ENCODE results near the gene UNK. TPM values are rescaled to one million over a fixed set of nuclear protein-coding genes. Genes with fewer than 3 reads are reported as not detected.
A peak's percentile ranks its signal among the peaks of the same experiment; 100 is the strongest.

UNK gene
- total and polyA plus RNA-seq, 9 donors = 12.7 to 58.1 (median 39.9) TPM

DNA sequence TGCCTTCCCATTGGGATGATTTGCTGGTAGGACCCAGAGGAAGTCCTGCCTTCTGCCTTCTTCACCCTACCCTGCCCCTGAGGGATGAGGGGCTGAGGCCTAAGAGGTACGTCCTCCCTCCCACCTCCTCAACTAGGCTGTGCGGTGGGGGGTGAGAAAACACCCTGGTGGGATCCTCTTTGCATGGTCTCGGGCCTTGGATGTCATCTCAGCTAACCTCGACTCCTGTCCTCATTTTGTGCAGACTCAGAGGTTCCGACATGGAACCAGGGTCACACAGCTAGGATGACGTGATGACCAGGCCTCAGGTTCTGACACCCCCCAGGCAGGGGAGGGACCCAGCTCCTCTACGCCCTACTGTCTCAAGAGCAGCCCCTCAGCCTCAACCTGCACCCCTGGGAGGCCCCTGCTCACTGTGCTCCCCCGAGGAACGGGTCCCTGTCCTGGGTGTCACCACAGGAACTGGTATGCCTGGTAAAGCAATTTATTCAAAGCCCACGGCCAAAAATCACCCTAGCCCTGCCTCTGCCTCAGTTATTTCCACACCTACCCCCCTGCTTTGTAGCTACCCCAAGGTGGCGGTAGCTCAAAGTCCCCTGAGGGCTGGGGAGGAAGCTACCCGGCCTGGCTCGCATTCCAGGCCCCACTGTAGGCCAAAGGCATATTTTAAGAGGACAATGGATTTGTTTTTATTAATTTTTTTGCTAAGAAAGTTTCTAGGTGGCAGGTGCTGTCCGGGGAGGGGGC lies 42.1 kb downstream of the UNK start:
- Histone ChIP-seq H3K4me1 (ENCODE audit: insufficient read depth) (peaks cover 3% of the 10 kb centered on the region), H3K27me3 (no peaks in the 10 kb centered on the region), H3K4me3 (no peak overlapping the region), H3K9me3 (no peaks in the 10 kb centered on the region), H3K27ac (peak overlapping the region in 1 of 2 donors; percentile 57), H3K36me3 (no peaks in the 10 kb centered on the region)
- DNase-seq = no peak
- WGBS, 3 donors = 81 to 82% (median 82%) methylated on average over 14 of the region's 14 CpGs
- intact Hi-C loops (cut with DNase I) = no loop called here
- TF ChIP-seq EP300 (IDR thresholded peaks at IDR 0.05) (no peak), POLR2A (IDR thresholded peaks at IDR 0.05) (no peak)
- TF ChIP-seq, protein P1, sequence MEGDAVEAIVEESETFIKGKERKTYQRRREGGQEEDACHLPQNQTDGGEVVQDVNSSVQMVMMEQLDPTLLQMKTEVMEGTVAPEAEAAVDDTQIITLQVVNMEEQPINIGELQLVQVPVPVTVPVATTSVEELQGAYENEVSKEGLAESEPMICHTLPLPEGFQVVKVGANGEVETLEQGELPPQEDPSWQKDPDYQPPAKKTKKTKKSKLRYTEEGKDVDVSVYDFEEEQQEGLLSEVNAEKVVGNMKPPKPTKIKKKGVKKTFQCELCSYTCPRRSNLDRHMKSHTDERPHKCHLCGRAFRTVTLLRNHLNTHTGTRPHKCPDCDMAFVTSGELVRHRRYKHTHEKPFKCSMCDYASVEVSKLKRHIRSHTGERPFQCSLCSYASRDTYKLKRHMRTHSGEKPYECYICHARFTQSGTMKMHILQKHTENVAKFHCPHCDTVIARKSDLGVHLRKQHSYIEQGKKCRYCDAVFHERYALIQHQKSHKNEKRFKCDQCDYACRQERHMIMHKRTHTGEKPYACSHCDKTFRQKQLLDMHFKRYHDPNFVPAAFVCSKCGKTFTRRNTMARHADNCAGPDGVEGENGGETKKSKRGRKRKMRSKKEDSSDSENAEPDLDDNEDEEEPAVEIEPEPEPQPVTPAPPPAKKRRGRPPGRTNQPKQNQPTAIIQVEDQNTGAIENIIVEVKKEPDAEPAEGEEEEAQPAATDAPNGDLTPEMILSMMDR (IDR thresholded peaks at IDR 0.05) = no peak

GRCh38 chr17:75827308-75828075 lies 42.9 kb downstream of the UNK start:
- intact Hi-C loops (cut with DNase I) = no loop called here
- WGBS, 3 donors = 24 to 48% (median 32%) methylated on average over 5 to 21 of the region's 21 CpGs

DNA sequence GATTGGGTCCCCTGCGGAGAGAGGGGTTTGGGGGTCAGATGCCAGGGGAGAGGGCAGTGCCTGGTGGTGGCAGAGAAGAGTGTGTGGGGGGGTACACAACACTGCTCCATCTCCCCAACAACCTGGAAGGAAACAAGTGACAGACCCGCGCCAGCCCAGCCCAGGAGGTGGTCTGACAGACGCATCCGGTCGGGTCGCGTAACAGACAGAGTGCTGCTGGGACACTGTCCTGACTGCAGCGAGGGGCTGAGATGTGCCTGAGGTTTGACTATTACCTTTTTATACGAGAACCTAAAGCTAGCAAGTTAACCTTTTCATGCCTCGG lies 43.4 kb downstream of the UNK start:
- WGBS, 3 donors = 58 to 69% (median 62%) methylated on average over 11 of the region's 11 CpGs
- TF ChIP-seq POLR2A (IDR thresholded peaks at IDR 0.05) (no peak), EP300 (IDR thresholded peaks at IDR 0.05) (no peak)
- TF ChIP-seq, protein P1 (IDR thresholded peaks at IDR 0.05) = no peak
- no peaks in the 10 kb centered on the region for H3K9me3 ChIP-seq
- peaks cover 3% of the 10 kb centered on the region for H3K4me1 ChIP-seq (ENCODE audit: insufficient read depth)
- H3K27me3 ChIP-seq = no peaks in the 10 kb centered on the region
- no peak for DNase-seq
- H3K4me3 ChIP-seq = peak overlapping the region; percentile 25
- H3K27ac ChIP-seq = peak overlapping the region in 1 of 2 donors; percentile 57
- intact Hi-C loops (cut with DNase I) = no loop called here
- no peaks in the 10 kb centered on the region for H3K36me3 ChIP-seq

More at GRCh38 chr17:75827308-75828075, 42.9 kb downstream of the UNK start:
- Histone ChIP-seq H3K9me3 (no peaks in the 10 kb centered on the region), H3K4me3 (peak overlapping the region; percentile 25), H3K4me1 (ENCODE audit: insufficient read depth) (peaks cover 3% of the 10 kb centered on the region), H3K27ac (peak overlapping the region; percentile 21 to 57), H3K27me3 (no peaks in the 10 kb centered on the region), H3K36me3 (no peaks in the 10 kb centered on the region)
- DNase-seq = peak; percentile 65 to 85 (median 75)
- TF ChIP-seq POLR2A (IDR thresholded peaks at IDR 0.05) = no peak
- TF ChIP-seq, protein P1 (IDR thresholded peaks at IDR 0.05) = peak; percentile 40 to 56 (median 55)
- TF ChIP-seq EP300 (IDR thresholded peaks at IDR 0.05) = no peak

DNA sequence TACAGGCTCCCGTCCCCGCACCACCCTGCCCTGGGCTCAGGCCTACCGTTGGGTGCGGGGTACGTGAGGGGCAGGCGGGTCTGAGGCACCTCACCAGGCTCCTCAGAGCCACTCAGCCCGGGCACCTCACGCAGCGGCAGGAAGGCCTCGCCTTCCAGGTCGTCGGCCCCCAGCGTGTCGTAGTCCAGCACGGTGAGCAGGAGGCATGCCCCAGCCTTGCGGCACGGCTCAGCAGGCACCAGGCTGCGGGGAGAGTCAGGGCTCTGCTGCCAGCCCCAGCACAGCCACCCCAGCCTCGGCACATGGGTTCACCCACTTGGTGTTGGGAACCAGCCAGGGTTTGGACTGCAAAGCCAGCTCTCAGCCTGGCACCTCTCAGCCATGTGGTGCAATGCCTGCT lies 44.1 kb downstream of the UNK start:
- Histone ChIP-seq H3K36me3 (no peaks in the 10 kb centered on the region), H3K27ac (no peak overlapping the region)
- WGBS, 3 donors = 89 to 94% (median 92%) methylated on average over 19 of the region's 19 CpGs

More for the DNA sequence above, 44.1 kb downstream of the UNK start:
- no peak overlapping the region for H3K4me3 ChIP-seq
- H3K4me1 ChIP-seq (ENCODE audit: insufficient read depth) = peaks cover 3% of the 10 kb centered on the region
- DNase-seq = no peak
- no peaks in the 10 kb centered on the region for H3K27me3 ChIP-seq
- H3K9me3 ChIP-seq = no peaks in the 10 kb centered on the region
- intact Hi-C loops (cut with DNase I) = no loop called here
- TF ChIP-seq POLR2A (IDR thresholded peaks at IDR 0.05) (no peak), EP300 (IDR thresholded peaks at IDR 0.05) (no peak)
- TF ChIP-seq, protein P1 (IDR thresholded peaks at IDR 0.05) = no peak

All from ovary (tissue), 9 donors.